CD14-positive monocyte (primary cell): Measurements from ENCODE around the gene ADAMTS8. TPM values are rescaled to one million over a fixed set of nuclear protein-coding genes. Genes with fewer than 3 reads are reported as not detected.

Source experiments
- DNase-seq, 3 donors: peaks; one replicate each; pipeline ENCODE4 v3.0.0-alpha.2; 2011 to 2022
- H2AFZ ChIP-seq: 2 replicates; pipeline ENCODE4 v1.6.0; 2012; ENCODE audit warnings: mild to moderate bottlenecking, low read depth, low read length, inconsistent platforms; ENCODE audit not compliant: insufficient read depth, poor library complexity, severe bottlenecking
- H3K27ac ChIP-seq, 2 donors: 1 replicate in 1 of 2; 2 replicates in 1 of 2; pipeline ENCODE4 v1.5.1; 2012 to 2013; ENCODE audit warnings: low read length in 2 of 2, control low read depth in 1 of 2, inconsistent platforms in 1 of 2, low read depth in 1 of 2, mild to moderate bottlenecking in 1 of 2
- H3K27me3 ChIP-seq, 2 donors: one replicate each; pipeline versions ENCODE4 v1.6.0 to v1.6.1; 2011 to 2013; ENCODE audit warnings: low read length in 2 of 2; ENCODE audit not compliant: control insufficient read depth in 2 of 2, insufficient read depth in 2 of 2
- H3K36me3 ChIP-seq, 2 donors: replicated peaks in 1 of 2; 1 replicate in 1 of 2; 2 replicates in 1 of 2; pipeline versions ENCODE4 v1.5.1 to v1.6.1; 2012 to 2013; ENCODE audit warnings: low read length in 2 of 2, control low read depth in 1 of 2, inconsistent platforms in 1 of 2, mild to moderate bottlenecking in 1 of 2; ENCODE audit not compliant: insufficient read depth in 2 of 2, control insufficient read depth in 1 of 2
- H3K4me1 ChIP-seq, 2 donors: 1 replicate in 1 of 2; 2 replicates in 1 of 2; pipeline versions ENCODE4 v1.5.1 to v1.6.1; 2012 to 2013; ENCODE audit warnings: low read length in 2 of 2, control low read depth in 1 of 2, inconsistent platforms in 1 of 2, mild to moderate bottlenecking in 1 of 2, moderate library complexity in 1 of 2; ENCODE audit not compliant: insufficient read depth in 2 of 2, control insufficient read depth in 1 of 2
- H3K4me2 ChIP-seq: replicated peaks from 2 replicates; pipeline ENCODE3; 2012; ENCODE audit warnings: low read length, moderate library complexity, mild to moderate bottlenecking; ENCODE audit not compliant: poor library complexity, severe bottlenecking; ENCODE audit errors: extremely low read depth
- H3K4me3 ChIP-seq, 3 experiments: fragments of 200-600 bp in 1 of 3; sonication (generic) in 1 of 3; replicated peaks in 1 of 3; 1 replicate in 2 of 3; 2 replicates in 1 of 3; pipeline ENCODE4 v1.5.1; 2011 to 2013; ENCODE audit warnings: low read length in 3 of 3, mild to moderate bottlenecking in 3 of 3, control low read depth in 2 of 3, low read depth in 2 of 3, inconsistent platforms in 1 of 3, moderate library complexity in 1 of 3
- H3K79me2 ChIP-seq: 2 replicates; pipeline ENCODE4 v1.6.0; 2012; ENCODE audit warnings: mild to moderate bottlenecking, control low read depth, inconsistent platforms, low read length, moderate library complexity; ENCODE audit not compliant: insufficient read depth
- H3K9ac ChIP-seq: 2 replicates; pipeline ENCODE4 v1.6.0; 2017; ENCODE audit warnings: low read length, mild to moderate bottlenecking; ENCODE audit not compliant: insufficient read depth, poor library complexity, severe bottlenecking
- H3K9me3 ChIP-seq, 2 donors: replicated peaks in 1 of 2; 1 replicate in 1 of 2; 2 replicates in 1 of 2; pipeline versions ENCODE4 v1.5.1 to v1.6.1; 2012 to 2013; ENCODE audit warnings: low read length in 2 of 2, control low read depth in 1 of 2; ENCODE audit not compliant: control insufficient read depth in 1 of 2, insufficient read depth in 1 of 2
- H4K20me1 ChIP-seq: 2 replicates; pipeline ENCODE4 v1.6.0; 2012; ENCODE audit warnings: mild to moderate bottlenecking, low read length, control low read depth, moderate library complexity; ENCODE audit not compliant: insufficient read depth
- H3K27ac Mint-ChIP-seq, 7 donors: one replicate each; pipeline ENCODE4 v1.8.0; 2020; ENCODE audit warnings: mild to moderate bottlenecking in 7 of 7, mixed read lengths in 7 of 7, moderate library complexity in 6 of 7, inconsistent platforms in 2 of 7
- H3K27me3 Mint-ChIP-seq, 3 donors: one replicate each; pipeline ENCODE4 v1.8.0; 2021 to 2022; ENCODE audit warnings: low read depth in 3 of 3, mild to moderate bottlenecking in 3 of 3, mixed read lengths in 3 of 3, moderate library complexity in 3 of 3, inconsistent platforms in 1 of 3
- H3K36me3 Mint-ChIP-seq, 2 donors: one replicate each; pipeline ENCODE4 v1.8.0; 2020; ENCODE audit warnings: mixed read lengths in 2 of 2, inconsistent platforms in 1 of 2, mild to moderate bottlenecking in 1 of 2
- H3K4me1 Mint-ChIP-seq: one replicate; pipeline ENCODE4 v1.8.0; 2020; ENCODE audit warnings: mild to moderate bottlenecking, mixed read lengths
- H3K4me3 Mint-ChIP-seq, 2 donors: one replicate each; pipeline ENCODE4 v1.8.0; 2020; ENCODE audit warnings: mild to moderate bottlenecking in 2 of 2, mixed read lengths in 2 of 2, moderate library complexity in 1 of 2
- H3K9me3 Mint-ChIP-seq, 7 donors: one replicate each; pipeline ENCODE4 v1.8.0; 2020 to 2022; ENCODE audit warnings: mixed read lengths in 7 of 7, mild to moderate bottlenecking in 6 of 7, moderate library complexity in 6 of 7, inconsistent platforms in 2 of 7
- CTCF ChIP-seq: fragments of 200-600 bp; IDR thresholded peaks from one replicate; pipeline ENCODE4 v1.8.0; 2022; ENCODE audit warnings: antibody characterized with exemption, mild to moderate bottlenecking
- WGBS: methylation state at CpG from one replicate; pipeline ENCODE4 v1.1.5; 2013; ENCODE audit warnings: missing lambda C conversion rate; ENCODE audit not compliant: insufficient coverage; 5-methylcytosine and 5-hydroxymethylcytosine counted together
- intact Hi-C, 2 donors: fragments of 100-400 bp; cut with micrococcal nuclease; formaldehyde crosslinking; loops; one replicate each; pipeline versions ENCODE4 v1.15.0 to v1.15.1; 2023
- polyA plus RNA-seq, 3 donors: library from polyadenylated mRNA; depleted of rRNA in 1 of 3; unstranded in 2 of 3; stranded (reverse) in 1 of 3; fragments of 300-500 nt in 2 of 3; fragments of >200 nt in 1 of 3; fragmentation: Illumina TruSeq in 2 of 3; gene quantifications; 1 replicate in 2 of 3; 2 replicates in 1 of 3; pipeline ENCODE4 v1.2.3, GENCODE V29; 2012 to 2021

ADAMTS8 gene
- polyA plus RNA-seq, 3 donors = not detected

GRCh38 chr11:130421697-130422096, 6.7 kb downstream of the ADAMTS8 start:
- Mint-ChIP-seq H3K9me3 (no peaks in the 10 kb centered on the region), H3K4me3 (peak overlapping the region in 1 of 2 donors; percentile 59), H3K36me3 (no peaks in the 10 kb centered on the region), H3K4me1 (peaks cover 8% of the 10 kb centered on the region), H3K27ac (no peak overlapping the region), H3K27me3 (peaks cover 33 to 49% (median 43%) of the 10 kb centered on the region in 3 donors)
- Histone ChIP-seq H3K27me3 (peaks cover 5 to 25% of the 10 kb centered on the region in 2 donors), H3K27ac (no peak overlapping the region), H4K20me1 (no peaks in the 10 kb centered on the region), H3K79me2 (no peaks in the 10 kb centered on the region), H3K4me3 (no peak overlapping the region), H2AFZ (no peak overlapping the region), H3K9ac (no peak overlapping the region), H3K4me2 (no peak overlapping the region), H3K4me1 (peaks cover 8 to 10% of the 10 kb centered on the region in 2 donors), H3K9me3 (peaks cover 0 to 2% of the 10 kb centered on the region in 2 donors), H3K36me3 (no peaks in the 10 kb centered on the region)
- DNase-seq = no peak
- intact Hi-C loops = no loop called here
- WGBS = 100% methylated on average over 3 of the region's 8 CpGs
- TF ChIP-seq CTCF = no peak

GRCh38 chr11:130421199-130421585, 7.2 kb downstream of the ADAMTS8 start:
- H3K4me3 ChIP-seq = no peak overlapping the region
- H3K27me3 ChIP-seq = peaks cover under 1 to 20% of the 10 kb centered on the region in 2 donors
- 69% methylated on average over 6 of the region's 7 CpGs for WGBS
- H3K36me3 ChIP-seq = no peaks in the 10 kb centered on the region
- H3K9me3 ChIP-seq = no peaks in the 10 kb centered on the region
- TF ChIP-seq CTCF = no peak
- intact Hi-C loops = no loop called here
- H3K4me1 Mint-ChIP-seq = peaks cover 8% of the 10 kb centered on the region
- DNase-seq = no peak
- peak overlapping the region in 1 of 2 donors; percentile 31 for H3K4me3 Mint-ChIP-seq
- peaks cover 8 to 10% of the 10 kb centered on the region in 2 donors for H3K4me1 ChIP-seq
- no peak overlapping the region for H3K27ac ChIP-seq
- no peak overlapping the region for H3K9ac ChIP-seq
- no peak overlapping the region for H3K4me2 ChIP-seq
- H3K27me3 Mint-ChIP-seq = peaks cover 28 to 44% (median 38%) of the 10 kb centered on the region in 3 donors
- no peaks in the 10 kb centered on the region for H4K20me1 ChIP-seq
- no peaks in the 10 kb centered on the region for H3K36me3 Mint-ChIP-seq
- H3K79me2 ChIP-seq = no peaks in the 10 kb centered on the region
- H3K27ac Mint-ChIP-seq = no peak overlapping the region
- H2AFZ ChIP-seq = peak overlapping the region; percentile 41
- no peaks in the 10 kb centered on the region for H3K9me3 Mint-ChIP-seq
